ENCODE measurements around the gene IMPDH2. TPM values are rescaled to one million over a fixed set of nuclear protein-coding genes. Genes with fewer than 3 reads are reported as not detected.

Gene IMPDH2
- total and polyA plus RNA-seq, 10 of the 15 experiments (the other 5 are each of a cell fraction or from before 2014, with no cell fraction given): 190 to 424 (median 345) TPM

GRCh38 chr3:49017971-49018706 is 11.1 kb downstream of the IMPDH2 start, which contains the start of gene DALRD3:
DALRD3 (minus strand) TSS chr3:49018580; CDS start chr3:49018564, 16 bp downstream.
- Histone ChIP-seq H3K4me2 (ENCODE audit: control insufficient read depth, insufficient read depth) (peak within 1 kb of the TSS; percentile 86), H3K79me2 (ENCODE audit: control insufficient read depth, insufficient read depth, low read length) (peaks cover 37% of the 10 kb centered on the region), H2AFZ (ENCODE audit: control insufficient read depth, low read depth, low read length) (peak within 1 kb of the TSS; percentile 79), H3K27me3 (replicated peaks in 1 of 2; ENCODE audit: control insufficient read depth in 2 of 2, insufficient read depth in 2 of 2, low read length in 1 of 2) (no peaks in the 10 kb centered on the region), H3K27ac (ENCODE audit: control insufficient read depth, insufficient read depth) (peak within 1 kb of the TSS; percentile 59), H3K9me3 (replicated peaks; ENCODE audit: control insufficient read depth, insufficient read depth, low read length) (no peaks in the 10 kb centered on the region), H4K20me1 (ENCODE audit: control insufficient read depth, insufficient read depth) (no peaks in the 10 kb centered on the region), H3K36me3 (ENCODE audit: control insufficient read depth in 2 of 2, insufficient read depth in 2 of 2, low read length in 1 of 2) (peaks cover 18 to 22% of the 10 kb centered on the region in 2 experiments; a peak in 3 of 4 replicates), H3K4me1 (ENCODE audit: control insufficient read depth, insufficient read depth, low read length) (peaks cover 8% of the 10 kb centered on the region), H3K4me3 (peak within 1 kb of the TSS; percentile 95), H3K9ac (ENCODE audit: control insufficient read depth, insufficient read depth, low read length) (peak within 1 kb of the TSS; percentile 81)
- in situ Hi-C loops (cut with MboI) (no loop called here), intact Hi-C loops (cut with micrococcal nuclease; ENCODE audit: unreplicated experiment) (no loop called here)
- ChIA-PET CTCF (interaction anchor here (0.6 to 5.9 kb wide), 3 partner anchors 10 to 317 kb away, joined by 3 to 83 read pairs (median 21); partner anchors contain the start of genes P4HTM and WDR6), SMC1A (ENCODE audit: uncharacterized antibody, unreplicated experiment) (interaction anchor here (0.7 to 4.2 kb wide), 2 partner anchors 10 to 11 kb away, joined by 4 to 21 read pairs; partner anchors contain the start of genes IMPDH2 and WDR6), POLR2A (interaction anchor here (0.5 to 3.1 kb wide), 6 partner anchors 10 to 115 kb away, joined by 3 to 28 read pairs (median 6); partner anchors contain the start of genes IMPDH2, QRICH1 and WDR6), RAD21 (ENCODE audit: unreplicated experiment) (interaction anchor here (0.7 to 2.3 kb wide), 5 partner anchors 9 to 31 kb away, joined by 3 to 12 read pairs (median 4); partner anchors contain the start of genes IMPDH2 and WDR6)
- BruUV-seq (replicated peaks): no TSS peak
- ATAC-seq: peak; percentile 26
- WGBS (ENCODE audit: insufficient coverage, insufficient replicate concordance, low lambda C conversion rate, missing lambda C conversion rate): under 1% methylated on average over 82 of the region's 85 CpGs
- FAIRE-seq: no peak
- no peak for DNase-seq (ENCODE audit: low read depth, low spot score)
- no peak for TF ChIP-seq CEBPB (IDR thresholded peaks at IDR 0.05; ENCODE audit: borderline replicate concordance in 1 of 2, low read depth in 2 of 2, low read length in 2 of 2)
- TF ChIP-seq CEBPZ (IDR thresholded peaks at IDR 0.05; ENCODE audit: low read depth, low read length): no peak
- TF ChIP-seq EGR1 (IDR thresholded peaks at IDR 0.05; ENCODE audit: borderline replicate concordance in 1 of 2, low read depth in 2 of 2, low read length in 2 of 2): peak in 1 of 2 experiments; percentile 11; a peak in 1 of 3 replicates
- TF ChIP-seq HDGF (IDR thresholded peaks at IDR 0.05): no peak
- peak; percentile 85; the same call in 1 of the 2 replicates for TF ChIP-seq ZBED1 (IDR thresholded peaks at IDR 0.05; ENCODE audit: borderline replicate concordance)
- TF ChIP-seq NR2F1 (conservative IDR thresholded peaks at IDR 0.05): peak; percentile 50; the same call in 1 of the 2 replicates
- no peak for TF ChIP-seq SREBF1 (IDR thresholded peaks at IDR 0.05; ENCODE audit: low read length)
- TF ChIP-seq MXI1 (IDR thresholded peaks at IDR 0.05; ENCODE audit: low read depth, low read length): peak; percentile 77; the same call in 1 of the 2 replicates
- TF ChIP-seq ZNF207 (IDR thresholded peaks at IDR 0.05; ENCODE audit: borderline replicate concordance): 0 out of 2 replicates have a peak, but pooled peaks have one; percentile 26
- no peak for TF ChIP-seq ZNF592 (IDR thresholded peaks at IDR 0.05)
- TF ChIP-seq HDAC2 (IDR thresholded peaks at IDR 0.05): no peak
- no peak for TF ChIP-seq SIX5 (IDR thresholded peaks at IDR 0.05; ENCODE audit: low read depth, low read length, severe bottlenecking)
- peak; percentile 88 for TF ChIP-seq POLR2AphosphoS2 (IDR thresholded peaks at IDR 0.05; ENCODE audit: low read depth, low read length)
- peak; percentile 53; the same call in 1 of the 2 replicates for TF ChIP-seq NR2C1 (IDR thresholded peaks at IDR 0.05)

Measured in GM12878 (cell line).